Measurements from ENCODE around the gene XXYLT1. TPM values are rescaled to one million over a fixed set of nuclear protein-coding genes. Genes with fewer than 3 reads are reported as not detected.

Gene XXYLT1
- total RNA-seq, 4 donors from 2014 or later: 6.0 to 16.1 (median 9.6) TPM

GRCh38 chr3:195133013-195133412, 137.9 kb downstream of the XXYLT1 start:
- DNase-seq (ENCODE audit: low spot score) (no peak), ATAC-seq (ENCODE audit: low FRiP score) (no peak)
- TF ChIP-seq CTCF (IDR thresholded peaks at IDR 0.05): no peak

DNA sequence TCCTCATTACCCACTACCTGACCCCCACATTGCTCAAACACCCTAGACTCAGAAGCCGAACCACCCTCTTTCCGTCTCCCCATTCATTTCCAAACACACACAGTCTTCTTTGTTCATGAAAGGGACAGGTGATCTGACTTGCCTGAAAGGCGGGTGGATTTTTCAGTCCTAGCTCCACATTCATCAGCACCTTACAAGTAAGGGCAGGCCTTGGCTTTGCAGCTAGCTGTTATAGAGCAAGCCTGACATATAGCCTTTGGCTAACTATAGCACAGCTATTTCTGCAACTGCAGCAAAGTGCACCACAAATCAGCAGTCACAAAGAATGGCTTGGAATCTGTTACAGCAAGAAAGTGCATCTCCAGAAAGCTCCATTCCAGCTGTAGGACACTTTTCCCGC, 139.8 kb downstream of the XXYLT1 start:
- ATAC-seq (ENCODE audit: low FRiP score) (no peak), DNase-seq (ENCODE audit: low spot score) (no peak)
- TF ChIP-seq CTCF (IDR thresholded peaks at IDR 0.05): no peak

- ATAC-seq (ENCODE audit: low FRiP score) (no peak), DNase-seq (ENCODE audit: low spot score) (no peak)
Measured at GRCh38 chr3:195129644-195130492, 141.1 kb downstream of the XXYLT1 start.

DNA sequence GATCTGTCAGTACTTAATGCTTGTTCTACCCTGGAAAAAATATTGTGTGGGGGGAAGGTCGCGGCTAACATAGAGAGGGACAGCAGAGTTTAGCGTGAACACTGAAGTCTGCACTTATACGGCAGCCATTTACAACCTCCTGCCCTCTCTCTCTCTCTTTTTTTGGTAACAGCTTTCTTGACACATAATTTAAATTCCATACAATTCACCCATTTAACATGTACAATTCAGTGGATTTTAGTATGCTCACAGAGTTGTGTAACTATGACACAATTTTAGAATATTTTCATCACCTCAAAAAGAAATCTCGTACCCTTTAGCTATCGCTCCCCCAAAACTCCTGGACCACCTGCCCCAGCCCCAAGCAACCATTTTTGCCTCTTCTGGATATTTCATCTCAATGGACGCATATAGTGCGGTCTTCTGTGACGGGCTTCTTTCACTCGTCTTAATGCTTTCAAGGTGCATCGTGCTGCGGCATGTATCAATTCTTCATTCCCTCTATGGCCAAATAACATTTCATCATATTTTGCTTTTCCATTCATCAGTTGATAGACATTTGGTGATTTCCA, 141.8 kb downstream of the XXYLT1 start:
- ATAC-seq (ENCODE audit: low FRiP score) (no peak), DNase-seq (ENCODE audit: low spot score) (no peak)
- no peak for TF ChIP-seq CTCF (IDR thresholded peaks at IDR 0.05)

More at GRCh38 chr3:195129644-195130492, 141.1 kb downstream of the XXYLT1 start:
- no peak for TF ChIP-seq CTCF (IDR thresholded peaks at IDR 0.05)

DNA sequence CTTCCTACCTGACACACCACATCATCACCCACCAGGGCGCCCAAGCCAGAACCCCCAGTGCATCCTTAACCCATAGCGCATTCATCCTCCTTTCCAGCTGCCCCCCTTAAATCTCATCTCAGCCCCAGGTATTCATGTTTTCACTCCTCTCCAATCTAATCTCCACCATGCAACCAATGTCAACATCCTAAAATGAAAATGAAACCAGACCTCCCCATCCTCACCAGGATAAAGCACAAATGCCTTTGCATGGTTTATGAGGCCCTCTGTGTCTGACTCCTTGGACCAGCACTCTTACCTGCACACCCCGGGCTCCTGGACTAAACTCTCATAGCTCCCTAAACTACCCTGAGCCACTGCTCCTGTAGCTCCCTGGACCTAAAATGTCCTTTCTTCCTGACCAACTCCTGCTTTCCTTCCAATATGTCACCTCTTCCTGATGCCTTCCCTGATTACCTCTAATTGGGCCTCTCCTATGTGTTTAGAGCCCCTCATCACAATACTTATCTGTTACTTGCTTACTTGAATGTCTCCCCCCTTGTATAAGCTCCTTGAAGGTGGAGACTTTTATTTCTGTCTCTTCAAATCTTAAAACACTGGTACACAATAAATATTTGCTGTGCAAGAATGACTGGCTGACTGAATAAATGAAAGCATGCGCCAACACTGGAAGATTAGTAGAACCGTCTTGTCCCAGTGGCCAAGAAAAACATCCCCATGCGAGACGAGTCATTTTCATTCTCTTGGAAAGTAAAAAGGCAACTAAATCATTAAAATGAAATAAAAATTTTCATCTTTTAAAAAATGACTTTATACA, 142.5 kb downstream of the XXYLT1 start:
- ATAC-seq (ENCODE audit: low FRiP score): no peak
- DNase-seq (ENCODE audit: low spot score): no peak
- TF ChIP-seq CTCF (IDR thresholded peaks at IDR 0.05): no peak

DNA sequence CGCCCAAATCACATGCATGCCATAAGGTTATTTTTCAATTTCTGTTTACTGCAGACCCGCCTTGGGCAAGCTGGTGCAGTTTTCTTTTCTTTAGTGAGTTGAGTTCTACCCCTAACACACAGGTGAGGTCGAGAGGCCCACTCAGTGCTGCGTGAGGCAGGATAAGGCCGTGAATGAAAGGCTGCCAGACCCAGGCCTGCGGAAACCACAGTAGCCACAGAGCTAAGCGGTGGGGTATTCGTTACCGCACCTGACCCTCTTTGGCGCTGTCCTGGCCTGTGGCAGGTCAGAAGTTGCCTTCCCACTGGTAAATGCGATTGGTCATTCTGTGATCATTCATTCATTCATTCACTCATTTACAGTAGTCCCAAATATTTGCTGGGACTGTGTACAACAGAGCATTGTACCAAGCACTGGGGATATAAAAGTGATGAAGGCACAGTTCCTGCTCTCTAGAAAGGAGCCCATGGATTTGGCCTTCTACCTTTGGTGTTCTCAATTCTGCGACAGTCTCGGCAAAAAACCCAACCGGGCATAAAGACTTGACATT, 144.8 kb downstream of the XXYLT1 start:
- ATAC-seq (ENCODE audit: low FRiP score) (no peak), DNase-seq (ENCODE audit: low spot score) (no peak)
- TF ChIP-seq CTCF (IDR thresholded peaks at IDR 0.05): no peak
